Breast epithelium (tissue), 4 donors: Measurements from ENCODE around the gene SPACA6. TPM values are rescaled to one million over a fixed set of nuclear protein-coding genes. Genes with fewer than 3 reads are reported as not detected.

ENCODE experiments used
- DNase-seq, 2 donors: peaks; one replicate each; pipeline ENCODE4 v3.0.0-alpha.2; 2019; ENCODE audit warnings: low spot score in 2 of 2
- H3K27ac ChIP-seq, 2 donors: fragments of 200-600 bp; sonication (generic) in 1 of 2; one replicate each; pipeline ENCODE4 v1.5.1; 2016 to 2019; ENCODE audit warnings: mild to moderate bottlenecking in 1 of 2
- H3K27me3 ChIP-seq, 2 donors: fragments of 200-600 bp; sonication (generic) in 1 of 2; one replicate each; pipeline versions ENCODE4 v1.5.1 to v1.6.0; 2017 to 2019; ENCODE audit warnings: control low read depth in 1 of 2, mild to moderate bottlenecking in 1 of 2
- H3K36me3 ChIP-seq: fragments of 200-600 bp; one replicate; pipeline ENCODE4 v1.5.1; 2019
- H3K4me1 ChIP-seq, 2 donors: fragments of 200-600 bp; sonication (generic); one replicate each; pipeline ENCODE4 v1.5.1; 2016 to 2019; ENCODE audit warnings: control low read depth in 1 of 2
- H3K4me3 ChIP-seq, 3 donors: fragments of 200-600 bp; sonication (generic); 1 replicate in 2 of 3; 2 replicates in 1 of 3; pipeline ENCODE4 v1.5.1; 2016 to 2019; ENCODE audit warnings: mild to moderate bottlenecking in 3 of 3, moderate library complexity in 2 of 3
- H3K9me3 ChIP-seq, 2 donors: fragments of 200-600 bp; sonication (generic) in 1 of 2; one replicate each; pipeline ENCODE4 v1.5.1; 2016 to 2019; ENCODE audit warnings: control low read depth in 1 of 2
- CTCF ChIP-seq, 3 donors: fragments of 450-650 bp; IDR thresholded peaks; one replicate each; pipeline ENCODE4 v1.5.1; 2016 to 2017; ENCODE audit warnings: antibody characterized with exemption in 3 of 3, mild to moderate bottlenecking in 3 of 3, moderate library complexity in 3 of 3
- POLR2A ChIP-seq: fragments of 450-650 bp; IDR thresholded peaks from one replicate; pipeline ENCODE4 v1.6.1; 2016; ENCODE audit warnings: antibody characterized with exemption, mild to moderate bottlenecking, moderate library complexity
- POLR2AphosphoS5 ChIP-seq, 3 donors: sonication (generic); formaldehyde crosslinking; IDR thresholded peaks; one replicate each; pipeline ENCODE4 v1.6.1; 2017; ENCODE audit warnings: antibody characterized with exemption in 3 of 3
- intact Hi-C: fragments of 100-400 bp; cut with DNase I; formaldehyde crosslinking; loops from one replicate; pipeline ENCODE4 v1.15.1; 2023; ENCODE audit warnings: low total_unique reads
- total RNA-seq, 3 donors: library from RNA; depleted of rRNA; stranded (reverse); fragments of >200 nt; gene quantifications; one replicate each; pipeline ENCODE4 v1.1.0, GENCODE V29; 2016

SPACA6 gene
- total RNA-seq, 3 donors from 2014 or later: 9.1 to 29.3 (median 27.2) TPM

GRCh38 chr19:51680474-51680873, 12.7 kb upstream of the SPACA6 start:
- TF ChIP-seq POLR2AphosphoS5 (IDR thresholded peaks at IDR 0.05) (no peak), POLR2A (no peak), CTCF (IDR thresholded peaks at IDR 0.05) (no peak)
- DNase-seq: no peak
- peaks cover 0 to 7% of the 10 kb centered on the region in 2 donors for H3K27me3 ChIP-seq
- H3K36me3 ChIP-seq: no peaks in the 10 kb centered on the region
- no peak overlapping the region for H3K27ac ChIP-seq
- no peaks in the 10 kb centered on the region for H3K4me1 ChIP-seq
- H3K9me3 ChIP-seq: no peaks in the 10 kb centered on the region
- intact Hi-C loops: no loop called here
- no peak overlapping the region for H3K4me3 ChIP-seq

- no peak for DNase-seq
- Histone ChIP-seq H3K36me3 (no peaks in the 10 kb centered on the region), H3K9me3 (no peaks in the 10 kb centered on the region), H3K27me3 (peaks cover 0 to 7% of the 10 kb centered on the region in 2 donors), H3K4me3 (no peak overlapping the region), H3K4me1 (no peaks in the 10 kb centered on the region), H3K27ac (peak overlapping the region in 1 of 2 donors; percentile 35)
- TF ChIP-seq POLR2A: no peak
- intact Hi-C loops: no loop called here
Observed at GRCh38 chr19:51681286-51681941, 11.7 kb upstream of the SPACA6 start.

GRCh38 chr19:51686171-51686570, 7.0 kb upstream of the SPACA6 start:
- peaks cover 0 to 4% of the 10 kb centered on the region in 2 donors for H3K4me1 ChIP-seq
- H3K4me3 ChIP-seq: no peak overlapping the region
- no peaks in the 10 kb centered on the region for H3K36me3 ChIP-seq
- H3K27me3 ChIP-seq: no peaks in the 10 kb centered on the region
- TF ChIP-seq CTCF (IDR thresholded peaks at IDR 0.05): no peak
- no peak for TF ChIP-seq POLR2AphosphoS5 (IDR thresholded peaks at IDR 0.05)
- TF ChIP-seq POLR2A: no peak
- H3K9me3 ChIP-seq: no peaks in the 10 kb centered on the region
- no peak for DNase-seq
- intact Hi-C loops: no loop called here
- peak overlapping the region in 1 of 2 donors; percentile 41 for H3K27ac ChIP-seq

- intact Hi-C loops: no loop called here
- Histone ChIP-seq H3K36me3 (no peaks in the 10 kb centered on the region), H3K9me3 (no peaks in the 10 kb centered on the region), H3K27me3 (no peaks in the 10 kb centered on the region), H3K27ac (peak overlapping the region; percentile 96 to 99), H3K4me1 (peaks cover 12 to 18% of the 10 kb centered on the region in 2 donors), H3K4me3 (peak overlapping the region; percentile 90 to 100 (median 93))
- TF ChIP-seq POLR2AphosphoS5 (IDR thresholded peaks at IDR 0.05) (no peak), CTCF (IDR thresholded peaks at IDR 0.05) (no peak), POLR2A (no peak)
- DNase-seq: peak in 1 of 2 donors; percentile 53
Observed at GRCh38 chr19:51687791-51688670, 5.1 kb upstream of the SPACA6 start.

- Histone ChIP-seq H3K27ac (peak overlapping the region; percentile 96 to 99), H3K36me3 (no peaks in the 10 kb centered on the region), H3K4me1 (peaks cover 12 to 18% of the 10 kb centered on the region in 2 donors), H3K27me3 (no peaks in the 10 kb centered on the region), H3K4me3 (peak overlapping the region; percentile 90 to 100 (median 93)), H3K9me3 (no peaks in the 10 kb centered on the region)
- DNase-seq: peak; percentile 85 to 90
- intact Hi-C loops: no loop called here
- peak in 2 of 3 donors; percentile 25 to 30 for TF ChIP-seq CTCF (IDR thresholded peaks at IDR 0.05)
- TF ChIP-seq POLR2AphosphoS5 (IDR thresholded peaks at IDR 0.05): peak; percentile 60 to 72 (median 65)
- no peak for TF ChIP-seq POLR2A
Observed at GRCh38 chr19:51688671-51689571, 4.2 kb upstream of the SPACA6 start.
